MM.1S (cell line): ENCODE data around the gene HSBP1.

Source experiments
- DNase-seq: peaks from one replicate; pipeline ENCODE4 v3.0.0-alpha.2; 2015
- H2AFZ ChIP-seq: fragments of 300-600 bp; sonication (generic); 2 replicates; pipeline ENCODE4 v1.6.0; 2016; ENCODE audit warnings: antibody characterized with exemption, low read length
- H3F3A ChIP-seq: fragments of 300-600 bp; sonication (generic); 2 replicates; pipeline ENCODE4 v1.6.1; 2016; ENCODE audit warnings: mild to moderate bottlenecking, antibody characterized with exemption, low read length, moderate library complexity, mixed read lengths; ENCODE audit not compliant: insufficient read depth
- H3K27ac ChIP-seq: fragments of 300-600 bp; sonication (generic); 2 replicates; pipeline ENCODE4 v1.5.1; 2016; ENCODE audit warnings: mild to moderate bottlenecking, low read length
- H3K27me3 ChIP-seq: fragments of 300-600 bp; sonication (generic); replicated peaks from 2 replicates; pipeline ENCODE4 v1.6.0; 2016; ENCODE audit warnings: low read length; ENCODE audit not compliant: insufficient read depth
- H3K36me3 ChIP-seq: fragments of 300-600 bp; sonication (generic); replicated peaks from 2 replicates; pipeline ENCODE4 v1.6.1; 2016; ENCODE audit warnings: mild to moderate bottlenecking, low read length, mixed read lengths; ENCODE audit not compliant: insufficient read depth
- H3K4me1 ChIP-seq: fragments of 300-600 bp; sonication (generic); 2 replicates; pipeline ENCODE4 v1.6.1; 2016; ENCODE audit warnings: low read length, mixed read lengths
- H3K4me2 ChIP-seq: fragments of 300-600 bp; sonication (generic); 2 replicates; pipeline ENCODE4 v1.6.0; 2016; ENCODE audit warnings: low read depth, low read length
- H3K4me3 ChIP-seq: fragments of 300-600 bp; sonication (generic); 2 replicates; pipeline ENCODE4 v1.5.1; 2016; ENCODE audit warnings: low read length, mixed read lengths
- H3K79me2 ChIP-seq: fragments of 300-600 bp; sonication (generic); 2 replicates; pipeline ENCODE4 v1.6.1; 2016; ENCODE audit warnings: mixed run types, low read length, mixed read lengths
- H3K9ac ChIP-seq: fragments of 300-600 bp; sonication (generic); 2 replicates; pipeline ENCODE4 v1.6.1; 2016; ENCODE audit warnings: low read length, mixed read lengths
- H3K9me2 ChIP-seq: fragments of 300-600 bp; sonication (generic); replicated peaks from 2 replicates; pipeline ENCODE4 v1.6.1; 2016; ENCODE audit warnings: mild to moderate bottlenecking, low read length, mixed read lengths; ENCODE audit not compliant: insufficient read depth
- H3K9me3 ChIP-seq: fragments of 300-600 bp; sonication (generic); replicated peaks from 2 replicates; pipeline ENCODE4 v1.6.1; 2016; ENCODE audit warnings: mild to moderate bottlenecking, low read length, mixed read lengths; ENCODE audit not compliant: insufficient read depth
- H4K20me1 ChIP-seq: fragments of 300-600 bp; sonication (generic); 2 replicates; pipeline ENCODE4 v1.6.1; 2016; ENCODE audit warnings: mild to moderate bottlenecking, low read length, moderate library complexity, mixed read lengths; ENCODE audit not compliant: insufficient read depth
- EZH2 ChIP-seq: fragments of 300-600 bp; sonication (generic); optimal IDR thresholded peaks from 2 replicates; pipeline ENCODE3; 2017; ENCODE audit warnings: low read depth, mild to moderate bottlenecking, antibody characterized with exemption, low read length, mixed read lengths
- EZH2phosphoT487 ChIP-seq: fragments of 300-600 bp; sonication (generic); IDR thresholded peaks from 2 replicates; pipeline ENCODE4 v1.6.1; 2018; ENCODE audit warnings: antibody characterized with exemption, low read length
- TF ChIP-seq, protein P1 (sequence below): fragments of 300-600 bp; sonication (generic); IDR thresholded peaks from 2 replicates; pipeline ENCODE4 v1.5.1; 2016; ENCODE audit warnings: antibody characterized with exemption, low read length, mixed read lengths

HSBP1 gene

DNA sequence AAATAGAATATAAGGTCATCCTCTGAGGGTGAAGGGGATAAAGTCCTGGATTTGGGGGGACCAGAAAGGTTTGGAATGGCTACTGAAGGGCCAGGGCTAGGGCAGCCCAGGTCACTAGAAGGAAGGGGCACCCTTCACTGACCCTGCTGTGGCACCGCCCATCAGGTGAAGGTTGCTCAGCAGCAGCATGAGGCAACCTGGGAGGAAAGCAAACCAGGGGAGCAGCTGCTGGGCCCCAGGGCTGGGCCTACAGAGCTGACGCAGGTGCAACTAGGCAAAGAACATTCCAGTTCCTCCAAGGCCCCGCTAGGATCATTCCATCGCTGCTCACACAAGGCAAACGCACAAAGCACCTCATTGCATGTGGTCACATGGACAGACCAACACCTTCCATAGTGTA is 3.4 kb upstream of the HSBP1 start:
- no peak for DNase-seq
- Histone ChIP-seq H3K4me3 (no peak overlapping the region), H3K36me3 (no peaks in the 10 kb centered on the region), H3K4me2 (no peak overlapping the region), H3K4me1 (no peaks in the 10 kb centered on the region), H3K9ac (no peak overlapping the region), H3K79me2 (peaks cover 11% of the 10 kb centered on the region), H3K27me3 (no peaks in the 10 kb centered on the region), H4K20me1 (no peaks in the 10 kb centered on the region), H3K27ac (no peak overlapping the region), H3F3A (no peaks in the 10 kb centered on the region), H2AFZ (no peak overlapping the region), H3K9me3 (no peaks in the 10 kb centered on the region), H3K9me2 (no peaks in the 10 kb centered on the region)
- TF ChIP-seq EZH2: no peak
- TF ChIP-seq, protein P1, sequence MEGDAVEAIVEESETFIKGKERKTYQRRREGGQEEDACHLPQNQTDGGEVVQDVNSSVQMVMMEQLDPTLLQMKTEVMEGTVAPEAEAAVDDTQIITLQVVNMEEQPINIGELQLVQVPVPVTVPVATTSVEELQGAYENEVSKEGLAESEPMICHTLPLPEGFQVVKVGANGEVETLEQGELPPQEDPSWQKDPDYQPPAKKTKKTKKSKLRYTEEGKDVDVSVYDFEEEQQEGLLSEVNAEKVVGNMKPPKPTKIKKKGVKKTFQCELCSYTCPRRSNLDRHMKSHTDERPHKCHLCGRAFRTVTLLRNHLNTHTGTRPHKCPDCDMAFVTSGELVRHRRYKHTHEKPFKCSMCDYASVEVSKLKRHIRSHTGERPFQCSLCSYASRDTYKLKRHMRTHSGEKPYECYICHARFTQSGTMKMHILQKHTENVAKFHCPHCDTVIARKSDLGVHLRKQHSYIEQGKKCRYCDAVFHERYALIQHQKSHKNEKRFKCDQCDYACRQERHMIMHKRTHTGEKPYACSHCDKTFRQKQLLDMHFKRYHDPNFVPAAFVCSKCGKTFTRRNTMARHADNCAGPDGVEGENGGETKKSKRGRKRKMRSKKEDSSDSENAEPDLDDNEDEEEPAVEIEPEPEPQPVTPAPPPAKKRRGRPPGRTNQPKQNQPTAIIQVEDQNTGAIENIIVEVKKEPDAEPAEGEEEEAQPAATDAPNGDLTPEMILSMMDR: no peak
- TF ChIP-seq EZH2phosphoT487: no peak

DNA sequence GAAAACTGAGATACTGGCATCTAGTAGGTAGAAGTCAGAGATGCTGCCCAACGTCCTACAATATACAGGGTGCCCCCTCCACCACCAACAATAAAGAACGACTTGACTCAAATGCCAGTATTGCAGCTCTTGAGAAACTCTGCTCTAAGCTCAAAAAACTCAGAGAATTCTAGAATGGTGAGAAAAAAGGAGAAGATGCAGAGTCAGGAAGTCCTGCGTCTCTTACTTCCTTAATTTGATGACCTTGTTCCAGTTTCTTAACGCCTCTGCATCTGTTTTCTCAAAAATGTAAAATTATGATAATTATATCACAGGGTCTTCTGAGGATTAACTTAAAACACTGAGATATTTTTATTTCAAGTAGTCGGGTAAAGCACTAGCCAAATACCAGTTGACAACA is 1.7 kb upstream of the HSBP1 start:
- TF ChIP-seq EZH2: no peak
- TF ChIP-seq, protein P1: no peak
- no peak for TF ChIP-seq EZH2phosphoT487
- no peak overlapping the region for H3K4me3 ChIP-seq
- no peaks in the 10 kb centered on the region for H3K36me3 ChIP-seq
- no peaks in the 10 kb centered on the region for H4K20me1 ChIP-seq
- no peak overlapping the region for H3K9ac ChIP-seq
- H2AFZ ChIP-seq: no peak overlapping the region
- H3K79me2 ChIP-seq: peaks cover 11% of the 10 kb centered on the region
- H3K9me2 ChIP-seq: no peaks in the 10 kb centered on the region
- H3K27ac ChIP-seq: no peak overlapping the region
- H3K4me1 ChIP-seq: no peaks in the 10 kb centered on the region
- H3K4me2 ChIP-seq: no peak overlapping the region
- no peak for DNase-seq
- no peaks in the 10 kb centered on the region for H3K27me3 ChIP-seq
- no peaks in the 10 kb centered on the region for H3K9me3 ChIP-seq
- no peaks in the 10 kb centered on the region for H3F3A ChIP-seq

DNA sequence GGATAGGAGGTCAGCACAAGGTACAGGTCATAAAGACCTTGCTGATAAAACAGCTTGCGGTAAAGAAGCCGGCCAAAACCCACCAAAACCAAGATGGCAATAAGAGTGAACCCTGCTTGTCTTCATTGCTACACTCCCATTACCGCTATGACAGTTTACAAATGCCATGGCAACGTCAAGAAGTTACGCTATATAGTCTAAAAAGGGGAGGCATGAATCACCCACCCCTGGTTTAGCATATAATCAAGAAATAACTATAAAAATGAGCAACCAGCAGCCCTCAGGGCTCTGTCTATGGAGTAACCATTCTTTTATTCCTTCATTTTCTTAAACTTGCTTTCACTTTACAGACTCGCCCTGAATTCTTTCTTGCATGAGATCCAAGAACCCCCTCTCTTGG is 1.0 kb upstream of the HSBP1 start:
- Histone ChIP-seq H3K9ac (no peak overlapping the region), H2AFZ (no peak overlapping the region)

More for the DNA sequence above, 1.0 kb upstream of the HSBP1 start:
- Histone ChIP-seq H3K79me2 (peaks cover 11% of the 10 kb centered on the region), H3F3A (no peaks in the 10 kb centered on the region), H3K4me1 (no peaks in the 10 kb centered on the region), H3K9me2 (no peaks in the 10 kb centered on the region), H3K36me3 (no peaks in the 10 kb centered on the region), H3K4me2 (no peak overlapping the region), H4K20me1 (no peaks in the 10 kb centered on the region), H3K27ac (no peak overlapping the region), H3K9me3 (no peaks in the 10 kb centered on the region), H3K4me3 (no peak overlapping the region), H3K27me3 (no peaks in the 10 kb centered on the region)
- no peak for TF ChIP-seq EZH2phosphoT487
- no peak for TF ChIP-seq EZH2
- TF ChIP-seq, protein P1: no peak
- DNase-seq: no peak
